Endothelial cell of umbilical vein (primary cell): Measurements from ENCODE around the gene SPTLC2. TPM values are rescaled to one million over a fixed set of nuclear protein-coding genes. Genes with fewer than 3 reads are reported as not detected.

Experiments
- BruUV-seq: library from RNA; stranded (reverse); fragments of 400-500 nt; replicated peaks from 2 replicates; lab custom pipeline; 2021; lab: Mats Ljungman, UMichigan
- CTCF ChIA-PET: fragments of 300-600, 350-600 bp; sonication (Branson Sonifier 250); formaldehyde crosslinking; loops from one replicate; lab custom pipeline; 2021; ENCODE audit warnings: antibody characterized with exemption, inconsistent platforms; lab: Charles Lee
- POLR2A ChIA-PET: fragments of 300-600, 350-600 bp; sonication (Branson Sonifier 250); formaldehyde crosslinking; loops from one replicate; lab custom pipeline; 2021; ENCODE audit warnings: antibody characterized with exemption, inconsistent platforms; lab: Charles Lee
- DNase-seq: peaks from one replicate; pipeline ENCODE4 v3.0.0-alpha.2; 2011; ENCODE audit warnings: low read depth, low spot score
- FAIRE-seq: peaks from 2 replicates; lab custom pipeline; 2011; peaks lifted over from hg19 to GRCh38; lab: Jason Lieb, UNC
- H2AFZ ChIP-seq: 2 replicates; pipeline ENCODE4 v1.6.0; 2012; ENCODE audit warnings: low read depth, low read length, control low read depth, inconsistent platforms
- H3K27ac ChIP-seq: 2 replicates; pipeline ENCODE4 v1.5.1; 2011; ENCODE audit warnings: low read depth, mild to moderate bottlenecking, control low read depth, low read length, moderate library complexity; ENCODE audit not compliant: insufficient read depth
- H3K27me3 ChIP-seq, 2 experiments: 2 replicates each; pipeline versions ENCODE4 v1.6.0 to v1.6.1; 2011; ENCODE audit warnings: low read length in 2 of 2, mixed read lengths in 1 of 2; ENCODE audit not compliant: control insufficient read depth in 2 of 2, insufficient read depth in 2 of 2
- H3K36me3 ChIP-seq, 2 experiments: 2 replicates in 1 of 2; 3 replicates in 1 of 2; pipeline ENCODE4 v1.5.1; 2011; ENCODE audit warnings: low read length in 2 of 2, mild to moderate bottlenecking in 1 of 2, moderate library complexity in 1 of 2; ENCODE audit not compliant: control insufficient read depth in 2 of 2, insufficient read depth in 2 of 2; ENCODE audit errors: extremely low read depth in 1 of 2
- H3K4me1 ChIP-seq: 3 replicates; pipeline ENCODE4 v1.5.1; 2011; ENCODE audit warnings: mild to moderate bottlenecking, low read length; ENCODE audit not compliant: control insufficient read depth, insufficient read depth; ENCODE audit errors: extremely low read depth
- H3K4me2 ChIP-seq: 2 replicates; pipeline ENCODE4 v1.6.1; 2011; ENCODE audit warnings: low read length, control low read depth, mixed read lengths; ENCODE audit not compliant: insufficient read depth
- H3K4me3 ChIP-seq, 3 experiments: fragments of 200-600 bp in 1 of 3; sonication (generic), shearing (Covaris generic) in 1 of 3; replicated peaks in 1 of 3; 2 replicates each; pipeline ENCODE4 v1.5.1; 2011 to 2016; ENCODE audit warnings: control low read depth in 3 of 3, low read length in 3 of 3, mild to moderate bottlenecking in 2 of 3, inconsistent platforms in 1 of 3, low read depth in 1 of 3, moderate library complexity in 1 of 3; ENCODE audit not compliant: insufficient read depth in 1 of 3
- H3K79me2 ChIP-seq: 2 replicates; pipeline ENCODE4 v1.6.0; 2012; ENCODE audit warnings: low read length, inconsistent platforms; ENCODE audit not compliant: control insufficient read depth, insufficient read depth
- H3K9ac ChIP-seq: replicated peaks from 2 replicates; pipeline ENCODE3; 2011; ENCODE audit warnings: low read length, control low read depth; ENCODE audit not compliant: insufficient read depth; ENCODE audit errors: extremely low read depth
- H3K9me1 ChIP-seq: replicated peaks from 3 replicates; pipeline ENCODE4 v1.6.0; 2011; ENCODE audit warnings: mild to moderate bottlenecking, low read length; ENCODE audit not compliant: control insufficient read depth, insufficient read depth; ENCODE audit errors: extremely low read depth
- H3K9me3 ChIP-seq: replicated peaks from 2 replicates; pipeline ENCODE4 v1.5.1; 2012; ENCODE audit warnings: low read length, inconsistent platforms; ENCODE audit not compliant: control insufficient read depth, insufficient read depth
- H4K20me1 ChIP-seq: replicated peaks from 2 replicates; pipeline ENCODE3; 2011; ENCODE audit warnings: mild to moderate bottlenecking, low read length; ENCODE audit not compliant: control insufficient read depth, insufficient read depth; ENCODE audit errors: extremely low read depth
- CTCF ChIP-seq, 2 donors: IDR thresholded peaks; 1 replicate in 1 of 2; 2 replicates in 1 of 2; pipeline ENCODE4 v1.5.1; 2011; ENCODE audit warnings: low read length in 2 of 2, mild to moderate bottlenecking in 2 of 2, moderate library complexity in 2 of 2, control low read depth in 1 of 2, inconsistent platforms in 1 of 2, low read depth in 1 of 2; ENCODE audit not compliant: insufficient read depth in 1 of 2; ENCODE audit errors: extremely low read depth in 1 of 2
- EZH2 ChIP-seq: IDR thresholded peaks from 2 replicates; pipeline ENCODE4 v1.6.1; 2012; ENCODE audit warnings: borderline replicate concordance, low read depth, mild to moderate bottlenecking, moderate library complexity, low read length, inconsistent platforms; ENCODE audit not compliant: severe bottlenecking
- FOS ChIP-seq: IDR thresholded peaks from 2 replicates; pipeline ENCODE4 v1.6.1; 2011; ENCODE audit warnings: mild to moderate bottlenecking, low read length, moderate library complexity, borderline replicate concordance; ENCODE audit not compliant: insufficient read depth
- GATA2 ChIP-seq: IDR thresholded peaks from 2 replicates; pipeline ENCODE4 v1.7.0; 2011; ENCODE audit warnings: low read depth, mild to moderate bottlenecking, moderate library complexity, mixed read lengths, low read length; ENCODE audit not compliant: insufficient read length, insufficient read depth
- JUN ChIP-seq: IDR thresholded peaks from 2 replicates; pipeline ENCODE4 v1.6.1; 2011; ENCODE audit warnings: borderline replicate concordance, low read depth; ENCODE audit not compliant: insufficient read length, insufficient read depth
- MYC ChIP-seq: IDR thresholded peaks from one replicate; pipeline ENCODE4 v1.6.1; 2011; ENCODE audit warnings: mild to moderate bottlenecking, low read depth, low read length
- POLR2A ChIP-seq: IDR thresholded peaks from 2 replicates; pipeline ENCODE4 v1.6.1; 2012; ENCODE audit warnings: low read depth, mild to moderate bottlenecking, control low read depth, low read length
- POLR2AphosphoS5 ChIP-seq: IDR thresholded peaks from 2 replicates; pipeline ENCODE4 v1.6.1; 2012; ENCODE audit warnings: low read depth, mild to moderate bottlenecking, control low read depth, low read length, moderate library complexity; ENCODE audit not compliant: insufficient read depth
- dilution Hi-C: fragments of 300-500 bp; cut with MboI; formaldehyde crosslinking; loops from one replicate; pipeline ENCODE4 v1.15.0; 2019; ENCODE audit warnings: low sequenced_read_pairs; ENCODE audit not compliant: extremely low pct_ligation_motif_present
- intact Hi-C: fragments of 100-400 bp; cut with micrococcal nuclease; formaldehyde crosslinking; loops from one replicate; pipeline ENCODE4 v1.10.0; 2022
- polyA plus RNA-seq, 4 experiments: library from polyadenylated mRNA; depleted of rRNA in 3 of 4; stranded (reverse) in 3 of 4; unstranded in 1 of 4; fragments of >200 nt; gene quantifications; 2 replicates each; pipeline versions ENCODE4 v1.2.1 to v1.2.3, GENCODE V29; 2011 to 2012; ENCODE audit warnings: missing spikeins in 1 of 4
- total RNA-seq: library from RNA; stranded (reverse); gene quantifications from 2 replicates; pipeline ENCODE4 v1.2.3, GENCODE V29; 2021
- TF ChIP-seq, protein P1 (sequence below): IDR thresholded peaks from 2 replicates; pipeline ENCODE4 v1.6.1; 2011; ENCODE audit not compliant: insufficient read depth, insufficient read length

Gene SPTLC2
- total and polyA plus RNA-seq, 2 donors (not counting 3 experiments of a cell fraction or from before 2014, with no cell fraction given) = 19.1 to 71.3 TPM

DNA sequence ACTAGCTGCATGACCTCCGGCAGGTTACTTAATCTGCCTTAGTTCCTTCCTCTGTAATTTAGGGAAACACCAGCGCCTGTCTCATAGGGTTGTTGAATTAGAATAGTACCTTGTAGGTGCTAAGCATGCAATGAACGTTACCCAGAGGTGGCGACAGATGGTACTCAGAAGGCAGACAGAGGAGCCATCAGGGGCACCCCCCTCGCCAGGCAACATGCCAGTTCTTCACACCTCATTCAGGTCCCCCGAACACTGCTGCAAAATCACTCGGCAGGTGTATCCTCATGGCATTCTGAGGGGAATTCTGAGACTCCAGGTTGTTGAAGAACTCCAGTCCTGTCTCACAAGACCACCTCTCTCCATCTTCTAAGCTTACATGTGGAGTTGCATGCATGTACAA lies 127.9 kb downstream of the SPTLC2 start:
- H3K4me1 ChIP-seq = no peaks in the 10 kb centered on the region
- FAIRE-seq = no peak
- H3K79me2 ChIP-seq = no peaks in the 10 kb centered on the region
- dilution Hi-C loops = no loop called here
- BruUV-seq = no TSS peak
- no peak overlapping the region for H3K27ac ChIP-seq
- H3K36me3 ChIP-seq = no peaks in the 10 kb centered on the region
- no peak for TF ChIP-seq FOS
- TF ChIP-seq, protein P1, sequence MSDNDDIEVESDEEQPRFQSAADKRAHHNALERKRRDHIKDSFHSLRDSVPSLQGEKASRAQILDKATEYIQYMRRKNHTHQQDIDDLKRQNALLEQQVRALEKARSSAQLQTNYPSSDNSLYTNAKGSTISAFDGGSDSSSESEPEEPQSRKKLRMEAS = no peak
- no peak for TF ChIP-seq CTCF (IDR thresholded peaks at IDR 0.05; ENCODE audit: extremely low read depth in 1 of 2, insufficient read depth in 1 of 2, low read depth in 1 of 2, low read length in 2 of 2)
- TF ChIP-seq POLR2A = no peak
- TF ChIP-seq MYC = no peak
- no peak for TF ChIP-seq POLR2AphosphoS5
- no peak for TF ChIP-seq EZH2
- TF ChIP-seq GATA2 = no peak
- no peak for TF ChIP-seq JUN
- CTCF ChIA-PET = interaction anchor here (2.2 kb wide), 1 partner anchor 13 kb away, joined by 4 read pairs; no protein-coding TSS in a partner anchor
- intact Hi-C loops = no loop called here
- no peaks in the 10 kb centered on the region for H4K20me1 ChIP-seq
- no peaks in the 10 kb centered on the region for H3K9me3 ChIP-seq
- no peaks in the 10 kb centered on the region for H3K27me3 ChIP-seq
- DNase-seq = no peak
- no peaks in the 10 kb centered on the region for H3K9me1 ChIP-seq
- H3K9ac ChIP-seq = no peak overlapping the region
- POLR2A ChIA-PET = no interaction called here
- H2AFZ ChIP-seq = no peak overlapping the region
- H3K4me2 ChIP-seq = no peak overlapping the region
- no peak overlapping the region for H3K4me3 ChIP-seq
